Measurements from ENCODE around the gene ZNF723. TPM values are rescaled to one million over a fixed set of nuclear protein-coding genes. Genes with fewer than 3 reads are reported as not detected.
"Not testable (repeated sequence)": the region's sequence is repeated elsewhere in the genome, so short reads cannot be mapped to it uniquely, and the experiment has no call there.

ZNF723 gene
- total RNA-seq (2014; rRNA removed; shearing (Covaris generic)), result not detected in 2 replicates

GRCh38 chr19:22832031-22832762 lies at the start of gene ZNF723:
Gene ZNF723, plus strand, starts transcription at chr19:22832291. Its CDS starts 89 bp downstream, at chr19:22832380.
- DNase-seq (ENCODE audit: low spot score), result no peak

DNA sequence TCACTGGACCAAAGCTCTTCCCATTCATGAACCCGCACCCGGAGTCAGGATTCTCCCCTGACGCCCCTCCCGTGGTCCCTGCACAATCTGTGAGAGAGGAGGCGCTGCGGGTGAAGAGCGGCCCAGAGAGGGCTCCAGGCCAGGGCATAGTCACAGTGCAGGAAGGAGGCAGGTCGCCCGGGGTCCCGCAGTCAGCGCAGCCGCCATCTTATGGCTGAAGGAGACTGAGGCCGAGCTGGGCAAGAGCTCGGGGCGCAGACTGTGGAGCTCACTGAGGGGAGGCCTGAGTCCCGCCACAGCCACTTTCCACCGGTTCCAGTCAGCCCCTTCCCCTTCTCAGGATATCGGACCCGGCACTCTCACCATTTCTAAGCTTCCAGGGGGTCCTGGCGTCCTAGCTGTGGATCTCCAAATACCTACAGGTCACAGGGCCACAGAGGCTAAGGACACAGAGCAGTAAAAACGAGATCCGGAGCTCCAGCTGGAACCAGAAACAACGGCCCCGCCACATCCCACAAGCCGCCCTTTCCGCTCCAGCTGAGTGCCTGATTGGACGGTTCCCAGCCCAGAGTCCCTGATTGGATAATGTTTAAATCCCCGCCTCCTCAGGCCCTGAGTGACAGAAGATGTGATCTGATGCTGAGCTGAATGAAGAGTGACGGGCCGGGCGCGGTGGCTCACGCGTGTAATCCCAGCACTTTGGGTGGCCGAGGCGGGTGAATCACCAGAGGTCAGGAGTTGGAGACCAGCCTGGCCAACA lies 48.3 kb upstream of the ZNF723 start, which contains the start of gene ZNF99:
Gene ZNF99, minus strand, starts transcription at position 501 of the 760 bp plus-strand sequence. Its CDS starts 135 bp downstream, at position 366.
- no peak for DNase-seq (ENCODE audit: low spot score)

DNA sequence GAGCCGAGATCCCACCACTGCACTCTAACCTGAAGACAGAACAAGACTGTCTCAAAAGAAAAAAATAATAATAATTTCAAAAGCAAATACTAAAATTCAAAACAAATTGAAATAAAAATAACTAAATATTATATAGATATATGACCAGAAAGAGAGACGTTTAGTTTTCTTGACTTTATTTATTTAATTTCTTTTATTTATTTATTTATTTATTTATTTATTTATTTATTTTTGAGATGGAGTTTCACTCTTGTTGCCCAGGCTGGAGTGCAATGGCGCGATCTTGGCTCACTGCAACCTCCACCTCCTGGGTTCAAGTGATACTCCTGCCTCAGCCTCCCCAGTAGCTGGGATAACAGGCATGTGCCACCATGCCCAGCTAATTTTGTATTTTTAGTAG lies 39.2 kb upstream of the ZNF723 start:
- not testable (repeated sequence) for DNase-seq (ENCODE audit: low spot score)

DNA sequence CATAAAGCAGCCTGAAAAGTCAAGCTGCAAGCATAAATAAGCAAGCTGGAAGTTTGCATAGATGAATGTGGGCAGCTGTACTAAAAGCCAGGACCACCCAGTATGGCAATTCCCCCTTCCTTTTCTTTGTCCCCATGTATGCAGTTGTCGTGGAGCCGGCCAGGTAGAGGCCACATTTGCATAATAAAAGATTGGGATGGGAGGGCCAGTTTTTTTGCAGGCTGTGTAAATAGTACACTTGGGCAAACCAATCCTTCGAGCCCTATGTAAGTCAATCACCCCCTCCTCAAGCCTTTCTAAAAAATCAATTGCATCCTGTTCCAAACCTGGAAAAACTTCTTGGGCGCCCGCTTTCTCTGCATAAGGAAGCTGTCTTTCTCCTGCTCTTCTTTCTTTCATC lies 35.1 kb upstream of the ZNF723 start:
- no peak for DNase-seq (ENCODE audit: low spot score)

- no peak for DNase-seq (ENCODE audit: low spot score)
These were observed 25.7 kb upstream of the ZNF723 start for GRCh38 chr19:22806418-22806817.

DNA sequence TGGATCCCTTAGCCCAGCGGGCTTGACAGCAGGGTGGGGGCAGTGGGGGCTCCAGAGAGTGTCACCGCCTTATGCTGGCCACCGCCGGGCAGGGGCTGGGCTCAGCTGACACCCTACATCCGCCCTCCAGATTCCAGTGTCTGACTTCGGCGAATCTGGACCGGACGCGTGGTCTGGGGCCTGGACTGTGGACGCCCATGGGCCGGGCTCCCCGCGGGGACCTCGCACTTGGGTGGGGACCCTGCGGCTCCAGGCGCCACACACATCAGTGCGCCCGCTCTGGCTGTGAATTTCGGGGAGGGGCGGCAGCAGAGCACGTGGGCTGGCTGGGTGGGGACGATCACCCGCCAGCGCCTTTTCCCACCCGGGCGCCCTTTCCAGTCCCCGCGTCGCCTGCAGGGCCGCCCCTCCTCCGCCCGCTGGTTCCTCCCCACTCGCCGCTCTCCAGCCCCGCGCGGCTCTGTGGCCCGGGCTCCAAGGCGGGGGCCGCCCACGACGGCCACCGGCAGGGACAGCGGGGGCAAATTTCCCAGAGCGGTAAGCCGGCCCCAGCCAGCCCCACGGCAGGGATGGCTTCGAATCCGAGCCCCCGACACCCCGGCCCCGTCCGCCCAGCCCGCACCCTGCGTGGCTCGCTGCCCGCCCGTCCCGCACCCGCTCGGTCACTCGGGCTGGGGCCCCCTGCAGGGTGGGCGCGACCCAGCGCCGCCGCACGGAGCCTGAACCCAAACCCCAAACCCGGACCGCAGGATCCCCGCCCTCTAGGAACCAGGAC lies 24.8 kb upstream of the ZNF723 start:
- DNase-seq (ENCODE audit: low spot score), result no peak

DNA sequence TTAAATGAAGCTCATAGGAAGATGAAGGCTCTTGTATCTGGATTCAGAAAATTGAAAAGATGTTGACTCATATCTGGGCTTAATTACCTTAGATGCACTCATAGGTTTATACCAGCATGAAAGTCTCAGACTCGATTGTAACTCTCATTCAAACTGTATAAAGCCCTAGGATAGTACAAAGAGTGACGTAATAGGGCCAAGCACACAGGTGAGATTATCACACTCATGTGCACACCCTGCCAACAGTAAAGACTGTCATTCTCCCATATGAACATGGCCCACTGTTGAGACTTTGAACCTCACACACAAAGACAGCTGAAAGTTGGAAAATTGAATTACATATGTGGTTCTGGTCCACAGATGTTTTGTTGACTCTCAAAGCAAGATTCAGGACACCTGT lies 18.0 kb upstream of the ZNF723 start:
- DNase-seq (ENCODE audit: low spot score), result no peak

- no peak for DNase-seq (ENCODE audit: low spot score)
These were observed 880 bp upstream of the ZNF723 start for GRCh38 chr19:22831211-22831610.

- DNase-seq (ENCODE audit: low spot score), result not testable (repeated sequence)
These were observed 25.7 kb downstream of the ZNF723 start for GRCh38 chr19:22857713-22858320.

DNA sequence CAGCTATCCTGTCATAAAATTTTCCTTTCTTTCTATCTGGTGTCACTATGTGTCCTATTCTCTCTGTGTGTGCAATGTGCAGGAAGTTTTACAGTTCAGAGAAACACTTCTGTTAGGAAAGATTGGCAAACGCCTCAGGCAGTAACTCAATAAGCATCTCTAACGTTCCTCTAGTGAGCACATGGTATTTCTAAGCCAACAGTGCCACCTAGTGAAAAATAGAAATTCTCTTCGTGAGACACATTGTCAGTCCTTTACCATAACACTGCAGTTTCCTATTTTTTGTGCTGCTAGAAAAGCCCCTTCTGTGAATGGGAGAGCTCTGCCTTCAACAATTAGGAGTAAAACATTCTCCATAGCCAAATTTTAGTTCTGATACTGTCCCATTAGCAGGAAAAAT lies 50.7 kb downstream of the ZNF723 start:
- DNase-seq (ENCODE audit: low spot score), result peak; percentile 46

DNA sequence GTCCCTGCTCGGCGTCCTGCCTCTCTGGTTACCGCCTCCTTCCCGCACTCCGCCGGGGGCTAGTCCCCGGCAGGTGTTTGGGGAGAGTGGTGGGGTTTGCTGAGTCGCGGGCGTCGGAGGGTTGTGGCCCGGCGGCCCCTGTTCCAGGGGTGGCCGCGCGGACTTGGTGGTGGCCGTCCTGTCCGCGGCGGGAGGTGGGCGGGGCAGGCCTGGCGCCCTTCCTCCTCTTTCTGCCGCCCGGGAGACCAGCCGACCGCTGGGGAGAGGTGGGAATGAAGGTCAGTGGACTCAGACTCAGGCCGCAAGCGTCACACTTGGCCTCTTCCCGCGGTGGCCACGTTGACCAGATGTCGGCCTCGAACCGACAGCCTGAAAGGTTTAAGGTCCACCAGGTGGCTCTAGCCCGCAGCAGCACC lies 61.8 kb downstream of the ZNF723 start:
- DNase-seq (ENCODE audit: low spot score), result no peak

GRCh38 chr19:22901431-22902130 lies 69.5 kb downstream of the ZNF723 start:
- DNase-seq (ENCODE audit: low spot score), result no peak

Small RNA genes within 50 kb of the gene (small RNA-seq; reads per million reads assigned to genes)
- not detected for gene VN1R88P

Other genes with a start within 250 kb of the ZNF723 start
- not detected in 2 replicates for gene ZNF492, start 198.0 kb upstream of the ZNF723 start, total RNA-seq (2014; rRNA removed; shearing (Covaris generic))
- not detected in 2 replicates for gene ZNF99, start 48.1 kb upstream of the ZNF723 start, total RNA-seq (2014; rRNA removed; shearing (Covaris generic))
- not detected in 2 replicates for gene ZNF728, start 170.9 kb downstream of the ZNF723 start, total RNA-seq (2014; rRNA removed; shearing (Covaris generic))